Mucosa of gallbladder (tissue), 1 donor: ENCODE data around the gene DOCK4. TPM values are rescaled to one million over a fixed set of nuclear protein-coding genes. Genes with fewer than 3 reads are reported as not detected.
A peak's percentile ranks its signal among the peaks of the same experiment; 100 is the strongest.

Experiments
- DNase-seq: peaks from one replicate; pipeline ENCODE4 v3.0.0-alpha.2; 2020; ENCODE audit warnings: low spot score
- total RNA-seq: library from RNA; stranded (reverse); gene quantifications from one replicate; pipeline ENCODE4 v1.2.1, GENCODE V29; 2021
- donor health status: DM: no; HTN: no; CAD: no.

DOCK4 gene
- total RNA-seq, 1 donor from 2014 or later, result 26.1 TPM

GRCh38 chr7:112192236-112193154 is 13.7 kb downstream of the DOCK4 start:
- DNase-seq, result no peak

- DNase-seq, result no peak
Observed at GRCh38 chr7:112190120-112190519, 16.1 kb downstream of the DOCK4 start.

DNA sequence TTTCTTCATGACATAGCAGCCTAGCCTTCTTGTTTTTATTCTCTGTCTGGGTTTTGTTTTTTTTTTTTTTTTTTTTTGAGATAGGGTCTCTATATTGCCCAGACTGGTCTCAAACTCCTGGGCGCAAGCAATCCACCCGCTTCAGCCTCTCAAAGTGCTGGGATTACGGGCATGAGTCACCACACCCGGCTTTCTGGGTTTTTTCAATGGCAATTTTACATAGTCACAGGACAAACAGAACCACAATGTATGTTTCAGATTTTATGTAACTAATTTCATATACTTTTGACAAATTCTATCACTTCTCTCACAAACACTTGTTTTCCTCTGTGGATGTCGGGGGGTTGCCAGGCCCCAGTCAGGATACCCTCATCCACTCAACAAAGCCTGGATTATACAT is 16.5 kb downstream of the DOCK4 start:
- no peak for DNase-seq

DNA sequence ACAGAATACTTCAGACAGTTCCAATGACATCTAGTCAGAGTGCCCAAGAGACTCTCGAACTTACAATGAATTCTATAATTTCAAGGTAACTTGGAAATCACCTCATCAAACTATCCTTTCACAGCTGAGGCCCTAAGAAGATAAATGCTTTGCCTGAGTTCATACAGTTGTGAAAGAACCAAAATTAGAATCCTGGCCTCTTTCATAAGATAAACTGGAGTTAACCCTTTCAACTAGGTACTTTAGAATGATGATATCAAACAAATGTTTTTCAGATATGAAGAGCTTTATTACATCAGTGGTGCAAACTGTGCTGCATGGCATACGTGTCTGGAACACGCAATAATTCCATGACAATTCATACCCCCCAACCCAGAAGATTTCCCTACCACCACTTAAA is 17.9 kb downstream of the DOCK4 start:
- DNase-seq, result no peak

DNA sequence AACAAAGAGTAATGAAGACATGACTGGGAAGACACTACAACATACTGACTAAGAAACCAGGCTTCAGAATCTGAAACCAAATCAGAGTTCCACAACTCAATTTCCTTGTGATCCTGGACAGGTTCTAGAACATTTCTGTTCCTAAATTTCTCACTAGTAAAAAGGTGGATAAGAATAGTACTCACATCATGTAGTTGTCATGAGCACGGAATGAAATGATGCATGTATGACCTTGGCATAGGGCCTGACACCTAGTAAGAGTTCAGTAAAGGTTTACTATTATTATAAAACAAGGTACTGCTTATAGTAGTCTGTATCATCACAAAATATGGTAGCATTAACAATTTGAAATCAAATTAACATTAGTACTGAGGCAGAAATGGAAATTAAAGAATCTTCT is 19.9 kb downstream of the DOCK4 start:
- DNase-seq, result no peak

DNA sequence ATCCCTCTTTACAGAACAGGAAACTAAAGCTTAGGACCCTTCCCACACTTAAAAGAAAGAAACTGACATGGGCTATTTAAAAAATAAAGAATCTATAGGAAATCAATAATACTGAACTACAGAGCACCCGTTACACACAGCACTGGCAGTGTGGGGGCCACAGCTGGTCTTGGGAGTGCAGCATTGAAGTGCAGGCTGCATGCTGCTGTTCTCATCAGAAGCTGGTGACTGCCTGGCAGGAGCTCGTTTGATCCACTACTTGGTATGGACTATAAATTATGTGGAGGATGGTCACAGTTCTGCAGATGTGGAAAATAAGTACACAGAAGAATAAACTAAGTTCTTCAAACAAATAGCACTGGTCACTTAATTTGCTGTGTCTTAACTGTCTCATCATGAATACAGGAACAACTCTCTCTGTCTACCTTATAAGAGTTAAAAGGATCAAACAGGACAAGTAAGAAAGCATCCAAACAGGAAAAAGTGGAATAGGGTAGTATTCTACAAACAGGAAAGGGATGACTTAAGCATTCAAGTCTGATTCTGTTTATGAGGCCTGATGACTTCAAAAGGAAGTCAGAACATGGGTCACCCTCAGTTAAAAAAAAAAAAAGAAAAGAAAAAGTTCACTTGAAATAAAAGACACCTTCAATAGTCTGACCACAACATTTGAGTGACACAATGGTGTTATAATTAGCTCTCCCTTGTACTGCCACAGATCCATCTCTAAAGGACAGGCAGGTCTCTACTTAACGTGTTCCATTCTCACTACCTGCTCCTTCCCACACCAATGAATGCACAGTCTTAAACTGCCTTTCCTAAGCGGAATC is 21.0 kb downstream of the DOCK4 start:
- no peak for DNase-seq

DNA sequence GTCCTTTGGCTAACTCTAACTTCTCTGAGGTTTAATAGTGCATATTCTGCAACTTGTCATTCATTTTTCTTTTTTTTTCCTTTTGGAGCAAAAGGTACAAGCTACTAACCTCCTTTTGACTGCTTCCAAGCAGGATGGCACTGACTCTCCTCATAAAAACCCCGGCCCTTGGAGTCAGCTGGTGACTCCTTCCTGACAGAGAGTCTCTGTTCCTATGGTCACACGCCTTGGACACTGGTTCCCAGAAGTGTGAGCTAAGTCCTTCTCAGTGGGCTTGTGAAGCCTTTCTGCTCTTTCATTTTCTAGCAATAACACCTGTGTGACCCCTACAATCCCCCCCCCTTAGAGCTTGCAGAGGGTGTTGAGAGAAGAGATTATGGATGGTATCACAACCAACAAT is 21.7 kb downstream of the DOCK4 start:
- DNase-seq, result no peak

DNA sequence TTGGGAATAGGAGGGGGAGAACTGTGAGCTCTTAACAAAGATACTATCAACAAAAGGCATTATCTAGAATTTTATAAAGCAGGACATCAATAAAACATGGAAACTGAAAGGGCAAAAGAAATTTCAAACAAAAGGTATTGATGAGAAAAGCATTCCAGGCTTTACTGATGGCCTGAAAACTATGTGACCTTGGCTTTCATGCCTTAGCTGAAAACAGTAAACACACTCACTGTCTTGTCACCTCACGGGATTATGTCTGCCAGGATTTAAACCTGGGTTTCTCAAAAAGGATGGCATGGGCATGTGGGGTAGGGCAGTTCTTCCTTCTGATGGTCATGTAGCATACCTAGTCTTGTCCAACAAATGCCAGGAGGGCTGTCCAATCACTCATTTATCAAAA is 22.9 kb downstream of the DOCK4 start:
- no peak for DNase-seq

GRCh38 chr7:112182749-112183148 is 23.4 kb downstream of the DOCK4 start:
- DNase-seq, result no peak

DNA sequence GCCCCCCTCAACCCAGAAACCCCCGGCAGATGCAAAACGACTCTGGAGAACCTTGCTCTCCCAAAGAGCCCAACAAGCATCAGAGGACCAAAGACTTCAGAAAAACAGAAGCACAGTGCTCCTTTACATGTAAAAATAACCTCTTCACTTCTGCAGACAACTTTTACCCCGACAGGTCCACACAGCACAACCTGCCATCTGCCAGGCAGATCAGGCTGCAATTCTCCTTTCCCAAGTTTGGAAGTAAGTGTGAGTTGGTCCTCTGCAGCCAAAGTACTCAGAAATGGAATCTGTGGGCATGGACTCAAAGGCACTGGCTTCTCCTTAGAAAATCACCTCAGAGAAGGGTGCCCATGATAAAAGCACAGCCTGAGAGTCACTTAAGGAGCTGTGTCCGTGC is 26.0 kb downstream of the DOCK4 start:
- DNase-seq, result no peak

GRCh38 chr7:112176693-112177415 is 29.3 kb downstream of the DOCK4 start:
- no peak for DNase-seq

DNA sequence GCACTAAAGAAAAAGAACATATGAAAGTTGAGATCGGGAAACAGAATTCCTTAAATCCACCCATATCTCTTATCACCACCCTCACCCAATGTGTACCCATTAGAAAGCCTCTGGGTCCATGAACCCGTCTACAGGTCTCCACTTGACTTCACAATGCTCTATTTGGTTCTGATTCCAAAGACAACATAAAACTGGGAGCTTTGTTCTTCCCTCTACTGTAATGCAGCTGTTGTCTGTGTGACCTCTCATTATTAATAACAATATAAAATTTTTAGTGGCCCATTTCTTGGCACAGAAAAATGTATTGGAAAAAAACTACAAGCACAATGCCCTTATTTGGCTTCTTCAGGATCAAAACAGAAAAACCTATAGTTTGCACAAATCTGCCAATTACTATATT is 30.0 kb downstream of the DOCK4 start:
- DNase-seq, result no peak

GRCh38 chr7:112174192-112174591 is 32.0 kb downstream of the DOCK4 start:
- no peak for DNase-seq

DNA sequence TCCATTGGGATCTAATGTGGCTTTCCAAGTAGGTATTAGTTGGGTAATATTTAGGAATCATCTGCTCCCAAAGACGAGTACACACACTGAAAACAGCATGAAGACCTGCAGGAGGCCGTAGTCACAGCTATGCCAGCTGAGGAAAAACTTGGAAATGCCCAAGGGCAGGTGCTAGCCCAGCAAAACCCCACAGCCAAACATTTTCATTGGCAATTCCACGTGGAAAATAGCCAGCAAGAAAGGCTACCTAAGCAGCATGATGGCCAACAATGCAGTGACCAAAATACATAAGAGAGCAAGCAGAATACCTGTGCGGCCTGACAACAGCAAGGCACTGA is 32.7 kb downstream of the DOCK4 start:
- no peak for DNase-seq

GRCh38 chr7:112172870-112173567 is 33.2 kb downstream of the DOCK4 start:
- no peak for DNase-seq

GRCh38 chr7:112171673-112172072 is 34.5 kb downstream of the DOCK4 start:
- DNase-seq, result no peak

GRCh38 chr7:112168915-112169314 is 37.3 kb downstream of the DOCK4 start:
- no peak for DNase-seq

GRCh38 chr7:112167147-112167546 is 39.1 kb downstream of the DOCK4 start:
- no peak for DNase-seq

GRCh38 chr7:112162784-112163506 is 43.3 kb downstream of the DOCK4 start:
- DNase-seq, result no peak

DNA sequence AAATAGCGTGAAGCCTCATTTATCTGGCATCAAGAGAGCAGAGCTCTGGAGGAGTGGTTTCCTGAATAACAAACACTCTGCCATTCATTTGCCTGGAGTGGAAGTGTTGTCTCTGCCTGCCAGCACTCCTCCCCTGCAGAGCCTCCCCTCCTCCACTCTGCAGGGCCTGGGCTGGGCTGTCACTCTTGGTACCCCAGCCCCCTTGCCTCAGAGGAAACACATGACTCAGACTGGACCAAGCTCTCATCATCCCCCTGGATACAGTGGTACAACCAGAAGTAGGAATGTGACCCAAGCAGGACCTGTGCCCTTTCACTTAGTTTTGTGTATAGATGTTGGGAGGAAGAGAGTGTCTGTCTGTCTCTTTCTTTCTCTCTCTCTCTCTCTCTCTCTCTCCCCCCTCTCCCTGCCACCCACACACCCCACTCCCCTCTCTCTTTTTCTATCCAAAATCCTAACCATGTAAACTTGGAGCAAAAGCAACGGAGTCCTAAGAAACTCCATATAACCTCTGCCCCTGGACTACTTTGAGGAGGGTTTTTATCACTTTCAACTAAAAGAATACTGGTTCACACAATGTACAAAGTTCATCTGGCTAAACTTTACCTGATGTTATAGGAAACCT is 43.9 kb downstream of the DOCK4 start:
- DNase-seq, result peak; percentile 29
